Upper lobe of left lung (tissue), 4 donors: ENCODE measurements around the gene CEP170B.

Experiments
- CTCF ChIP-seq, 6 experiments: fragments of 450-650 bp in 4 of 6; fragments of 200-600 bp in 2 of 6; sonication (generic) in 2 of 6; IDR thresholded peaks; one replicate each; pipeline ENCODE4 v1.5.1; 2016 to 2019; ENCODE audit warnings: antibody characterized with exemption in 6 of 6
- POLR2A ChIP-seq, 4 donors: fragments of 450-650 bp; IDR thresholded peaks; one replicate each; pipeline ENCODE4 v1.5.1; 2016 to 2017; ENCODE audit warnings: antibody characterized with exemption in 4 of 4, mild to moderate bottlenecking in 2 of 4
- POLR2AphosphoS5 ChIP-seq, 2 donors: sonication (generic); formaldehyde crosslinking; IDR thresholded peaks; one replicate each; pipeline ENCODE4 v1.5.1; 2017; ENCODE audit warnings: antibody characterized with exemption in 2 of 2

- TF ChIP-seq CTCF (IDR thresholded peaks at IDR 0.05) (no peak), POLR2AphosphoS5 (IDR thresholded peaks at IDR 0.05) (no peak), POLR2A (IDR thresholded peaks at IDR 0.05) (no peak)
These were observed 73.9 kb downstream of the CEP170B start for GRCh38 chr14:104938960-104939359.
